NB4 (cell line): ENCODE data around the gene LETMD1.

Experiments
- POLR2A ChIP-seq: IDR thresholded peaks from 2 replicates; pipeline ENCODE4 v1.6.1; 2011; ENCODE audit warnings: mild to moderate bottlenecking; ENCODE audit not compliant: insufficient read length; ENCODE audit errors: extremely low read depth
- TF ChIP-seq, protein P1 (sequence below): IDR thresholded peaks from one replicate; pipeline ENCODE4 v1.5.1; 2012; ENCODE audit warnings: low read depth, low read length

DNA sequence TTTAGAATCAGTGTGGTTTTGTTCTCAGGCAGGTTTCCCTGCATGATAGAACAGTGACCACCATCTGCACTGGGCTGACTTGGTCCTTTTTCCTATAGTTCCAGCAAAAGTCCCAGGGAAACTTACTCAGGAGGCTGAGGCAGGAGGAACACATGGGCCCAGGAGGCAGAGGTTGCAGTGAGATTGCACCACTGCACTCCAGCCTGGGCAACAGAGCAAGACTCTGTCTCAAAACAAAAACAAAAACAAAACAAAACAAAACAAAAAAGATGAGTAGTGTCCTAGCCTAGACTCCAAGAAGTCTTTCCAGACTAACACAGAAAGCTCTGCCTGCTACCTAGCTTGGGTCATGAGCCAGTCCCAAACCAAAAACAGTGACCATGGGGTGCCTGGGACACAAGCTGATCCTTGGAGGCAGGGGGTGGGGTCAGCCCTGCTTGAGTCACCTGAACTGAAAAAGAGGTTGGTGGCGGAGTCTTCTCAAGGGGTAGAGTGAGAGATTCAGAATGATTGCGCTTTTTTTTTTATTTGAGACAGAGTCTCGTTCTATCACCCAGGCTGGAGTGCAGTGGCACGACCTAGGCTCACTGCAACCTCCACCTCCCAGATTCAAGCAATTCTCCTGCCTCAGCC lies 14.6 kb upstream of the LETMD1 start:
- TF ChIP-seq, protein P1, sequence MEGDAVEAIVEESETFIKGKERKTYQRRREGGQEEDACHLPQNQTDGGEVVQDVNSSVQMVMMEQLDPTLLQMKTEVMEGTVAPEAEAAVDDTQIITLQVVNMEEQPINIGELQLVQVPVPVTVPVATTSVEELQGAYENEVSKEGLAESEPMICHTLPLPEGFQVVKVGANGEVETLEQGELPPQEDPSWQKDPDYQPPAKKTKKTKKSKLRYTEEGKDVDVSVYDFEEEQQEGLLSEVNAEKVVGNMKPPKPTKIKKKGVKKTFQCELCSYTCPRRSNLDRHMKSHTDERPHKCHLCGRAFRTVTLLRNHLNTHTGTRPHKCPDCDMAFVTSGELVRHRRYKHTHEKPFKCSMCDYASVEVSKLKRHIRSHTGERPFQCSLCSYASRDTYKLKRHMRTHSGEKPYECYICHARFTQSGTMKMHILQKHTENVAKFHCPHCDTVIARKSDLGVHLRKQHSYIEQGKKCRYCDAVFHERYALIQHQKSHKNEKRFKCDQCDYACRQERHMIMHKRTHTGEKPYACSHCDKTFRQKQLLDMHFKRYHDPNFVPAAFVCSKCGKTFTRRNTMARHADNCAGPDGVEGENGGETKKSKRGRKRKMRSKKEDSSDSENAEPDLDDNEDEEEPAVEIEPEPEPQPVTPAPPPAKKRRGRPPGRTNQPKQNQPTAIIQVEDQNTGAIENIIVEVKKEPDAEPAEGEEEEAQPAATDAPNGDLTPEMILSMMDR: no peak
- TF ChIP-seq POLR2A: no peak
